ENCODE results near the gene CPSF4. TPM values are rescaled to one million over a fixed set of nuclear protein-coding genes. Genes with fewer than 3 reads are reported as not detected.

Gene CPSF4
- polyA plus RNA-seq, 4 donors: 30.3 to 31.5 (median 30.5) TPM

- no peak for DNase-seq (ENCODE audit: low read depth in 4 of 4, low spot score in 3 of 4)
Measured at GRCh38 chr7:99446096-99446495, 7.4 kb downstream of the CPSF4 start.

- DNase-seq (ENCODE audit: low read depth in 4 of 4, low spot score in 3 of 4): no peak
Measured at GRCh38 chr7:99447943-99448342, 9.2 kb downstream of the CPSF4 start.

- no peak for DNase-seq (ENCODE audit: low read depth in 4 of 4, low spot score in 3 of 4)
Measured at GRCh38 chr7:99448855-99449254, 10.1 kb downstream of the CPSF4 start.

GRCh38 chr7:99449326-99449725 lies 10.6 kb downstream of the CPSF4 start:
- DNase-seq (ENCODE audit: low read depth in 4 of 4, low spot score in 3 of 4): no peak

- DNase-seq (ENCODE audit: low read depth in 4 of 4, low spot score in 3 of 4): no peak
Measured at GRCh38 chr7:99451936-99452335, 13.2 kb downstream of the CPSF4 start.

- DNase-seq (ENCODE audit: low read depth in 4 of 4, low spot score in 3 of 4): no peak
Measured at GRCh38 chr7:99452541-99452940, 13.8 kb downstream of the CPSF4 start.

- DNase-seq (ENCODE audit: low read depth in 4 of 4, low spot score in 3 of 4): no peak
Measured at GRCh38 chr7:99453105-99453504, 14.4 kb downstream of the CPSF4 start.

GRCh38 chr7:99455874-99456273 lies 17.1 kb downstream of the CPSF4 start:
- DNase-seq (ENCODE audit: low read depth in 4 of 4, low spot score in 3 of 4): no peak

- no peak for DNase-seq (ENCODE audit: low read depth in 4 of 4, low spot score in 3 of 4)
Measured at GRCh38 chr7:99456288-99456687, 17.5 kb downstream of the CPSF4 start.

GRCh38 chr7:99457050-99457649 lies 18.4 kb downstream of the CPSF4 start:
- no peak for DNase-seq (ENCODE audit: low read depth in 4 of 4, low spot score in 3 of 4)

- DNase-seq (ENCODE audit: low read depth in 4 of 4, low spot score in 3 of 4): no peak
Measured at GRCh38 chr7:99457650-99458493, 19.1 kb downstream of the CPSF4 start.

GRCh38 chr7:99459087-99459486 lies 20.3 kb downstream of the CPSF4 start:
- DNase-seq (ENCODE audit: low read depth in 4 of 4, low spot score in 3 of 4): no peak

- DNase-seq (ENCODE audit: low read depth in 4 of 4, low spot score in 3 of 4): no peak
Measured at GRCh38 chr7:99460651-99461050, 21.9 kb downstream of the CPSF4 start.

- DNase-seq (ENCODE audit: low read depth in 4 of 4, low spot score in 3 of 4): no peak
Measured at GRCh38 chr7:99461221-99461620, 22.5 kb downstream of the CPSF4 start.

GRCh38 chr7:99465421-99465768 lies 26.7 kb downstream of the CPSF4 start:
- DNase-seq (ENCODE audit: low read depth in 4 of 4, low spot score in 3 of 4): no peak

GRCh38 chr7:99468336-99468918 lies 29.7 kb downstream of the CPSF4 start:
- no peak for DNase-seq (ENCODE audit: low read depth in 4 of 4, low spot score in 3 of 4)

GRCh38 chr7:99469381-99470065 lies 30.8 kb downstream of the CPSF4 start:
- no peak for DNase-seq (ENCODE audit: low read depth in 4 of 4, low spot score in 3 of 4)

- DNase-seq (ENCODE audit: low read depth in 4 of 4, low spot score in 3 of 4): peak; percentile 86 to 92 (median 91)
Measured at GRCh38 chr7:99472561-99473314, 34.0 kb downstream of the CPSF4 start, which contains the start of gene ZNF789. TSS of gene ZNF789 (plus strand) at chr7:99472890. CDS start at chr7:99476457, 3,567 bp downstream.

- DNase-seq (ENCODE audit: low read depth in 4 of 4, low spot score in 3 of 4): peak in 2 of 4 donors; percentile 25 to 26
Measured at GRCh38 chr7:99473315-99473596, 34.5 kb downstream of the CPSF4 start.

GRCh38 chr7:99476107-99476506 lies 37.4 kb downstream of the CPSF4 start:
- no peak for DNase-seq (ENCODE audit: low read depth in 4 of 4, low spot score in 3 of 4)

All from right renal pelvis (tissue), 4 donors.